HUES6 (cell line): Measurements from ENCODE around the gene KCNN4.
A peak's percentile ranks its signal among the peaks of the same experiment; 100 is the strongest.
"Not testable (repeated sequence)": the region's sequence is repeated elsewhere in the genome, so short reads cannot be mapped to it uniquely, and the experiment has no call there.

Experiments
- H3K27ac ChIP-seq: 2 replicates; pipeline ENCODE4 v1.7.0; 2013; ENCODE audit warnings: low read depth, mild to moderate bottlenecking, low read length, inconsistent platforms
- H3K27me3 ChIP-seq: 2 replicates; pipeline ENCODE4 v1.6.1; 2013; ENCODE audit warnings: low read length; ENCODE audit not compliant: control insufficient read depth, insufficient read depth
- H3K36me3 ChIP-seq: 2 replicates; pipeline ENCODE4 v1.6.1; 2013; ENCODE audit warnings: low read length; ENCODE audit not compliant: control insufficient read depth, insufficient read depth
- H3K4me1 ChIP-seq: 2 replicates; pipeline ENCODE4 v1.6.1; 2013; ENCODE audit warnings: low read length; ENCODE audit not compliant: control insufficient read depth, insufficient read depth
- H3K4me3 ChIP-seq: 2 replicates; pipeline ENCODE4 v1.5.1; 2013; ENCODE audit warnings: low read depth, low read length
- H3K9ac ChIP-seq: one replicate; pipeline ENCODE4 v1.6.1; 2013; ENCODE audit warnings: mild to moderate bottlenecking, low read length
- H3K9me3 ChIP-seq: 2 replicates; pipeline ENCODE4 v1.6.1; 2013; ENCODE audit warnings: low read depth, low read length; ENCODE audit not compliant: control insufficient read depth, insufficient read depth

The KCNN4 gene

DNA sequence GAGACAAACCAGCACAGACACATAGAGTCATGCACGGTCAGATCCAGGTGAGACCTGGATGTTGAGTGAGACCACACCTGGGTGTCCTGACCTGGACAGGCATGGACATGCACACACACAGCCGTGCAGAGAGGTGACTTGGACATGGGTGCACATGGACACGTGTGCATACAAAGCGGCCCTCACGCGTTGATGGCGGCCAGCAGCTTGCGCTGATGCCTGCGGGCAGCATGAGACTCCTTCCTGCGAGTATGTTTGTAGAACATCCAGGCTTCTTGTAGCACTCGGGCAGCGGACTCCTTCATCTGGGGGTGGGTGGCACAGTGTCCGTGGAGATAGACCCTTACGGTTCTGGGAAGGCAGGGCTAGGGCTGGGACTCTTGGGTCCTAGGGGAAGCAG is 11.5 kb downstream of the KCNN4 start:
- Histone ChIP-seq H3K9me3 (no peaks in the 10 kb centered on the region), H3K27me3 (peaks cover 47% of the 10 kb centered on the region), H3K9ac (no peak overlapping the region), H3K4me3 (no peak overlapping the region), H3K4me1 (peaks cover 31% of the 10 kb centered on the region), H3K27ac (no peak overlapping the region), H3K36me3 (no peaks in the 10 kb centered on the region)

DNA sequence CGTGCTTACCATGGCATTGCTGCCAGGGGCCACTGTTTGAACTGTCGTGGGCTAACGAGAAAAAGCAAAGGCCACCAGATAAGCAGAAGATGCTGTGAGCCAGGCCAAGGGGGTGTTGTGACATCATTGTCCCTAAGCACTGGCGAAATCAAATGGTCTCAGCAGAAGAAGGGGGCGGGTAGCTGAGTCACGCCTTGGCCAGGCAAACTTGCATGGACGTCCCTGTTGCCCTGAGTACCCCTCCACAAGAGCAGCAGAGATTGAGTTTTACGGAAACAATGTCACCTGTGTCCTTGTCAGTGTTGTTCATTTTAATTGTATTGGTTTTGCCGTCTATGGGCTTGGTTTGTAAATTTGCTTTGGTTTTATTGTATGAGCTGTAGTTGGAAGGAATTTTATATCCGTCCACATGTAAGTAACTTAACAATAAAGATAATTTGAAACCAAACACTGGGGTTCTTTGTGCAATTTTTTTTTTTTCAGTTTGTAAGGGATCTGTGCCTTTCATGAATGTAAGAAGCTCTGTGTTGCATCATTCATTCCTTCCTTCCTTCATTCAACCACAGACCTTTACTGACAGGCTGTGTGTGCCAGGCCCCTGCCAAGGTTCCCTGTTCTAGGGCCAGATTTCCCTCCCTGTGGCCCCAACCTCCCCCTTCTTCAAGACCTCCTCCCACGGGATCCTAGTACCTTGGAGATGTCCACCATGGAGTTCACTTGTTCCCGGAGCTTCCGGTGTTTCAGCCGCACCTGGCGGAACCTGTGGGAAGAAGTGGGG is 12.3 kb downstream of the KCNN4 start:
- no peak overlapping the region for H3K9ac ChIP-seq
- peaks cover 39% of the 10 kb centered on the region for H3K27me3 ChIP-seq
- H3K4me1 ChIP-seq, result peaks cover 26% of the 10 kb centered on the region
- H3K27ac ChIP-seq, result no peak overlapping the region
- H3K9me3 ChIP-seq, result no peaks in the 10 kb centered on the region
- H3K4me3 ChIP-seq, result no peak overlapping the region
- no peaks in the 10 kb centered on the region for H3K36me3 ChIP-seq

DNA sequence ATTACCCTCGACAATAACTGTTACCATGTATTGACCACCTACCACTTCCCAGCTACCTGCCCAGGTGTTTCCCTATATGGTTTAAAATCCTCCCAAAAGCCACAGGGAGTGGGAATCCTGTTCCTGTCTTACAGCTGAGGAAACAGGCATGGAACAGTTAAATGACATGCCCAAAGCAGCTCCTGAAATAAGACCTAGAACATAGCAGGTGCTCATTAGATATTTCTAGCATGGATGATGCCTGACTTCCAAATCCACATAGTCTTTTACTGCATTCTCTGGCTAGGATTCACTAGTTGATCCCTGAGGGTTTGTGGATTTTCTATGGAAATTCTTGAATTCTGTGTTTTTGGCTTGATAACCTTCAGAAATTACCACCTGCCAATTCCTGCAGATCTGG is 13.0 kb downstream of the KCNN4 start:
- Histone ChIP-seq H3K36me3 (no peaks in the 10 kb centered on the region), H3K9me3 (no peaks in the 10 kb centered on the region), H3K4me3 (no peak overlapping the region), H3K4me1 (peaks cover 22% of the 10 kb centered on the region), H3K9ac (no peak overlapping the region), H3K27ac (no peak overlapping the region), H3K27me3 (peaks cover 33% of the 10 kb centered on the region)

DNA sequence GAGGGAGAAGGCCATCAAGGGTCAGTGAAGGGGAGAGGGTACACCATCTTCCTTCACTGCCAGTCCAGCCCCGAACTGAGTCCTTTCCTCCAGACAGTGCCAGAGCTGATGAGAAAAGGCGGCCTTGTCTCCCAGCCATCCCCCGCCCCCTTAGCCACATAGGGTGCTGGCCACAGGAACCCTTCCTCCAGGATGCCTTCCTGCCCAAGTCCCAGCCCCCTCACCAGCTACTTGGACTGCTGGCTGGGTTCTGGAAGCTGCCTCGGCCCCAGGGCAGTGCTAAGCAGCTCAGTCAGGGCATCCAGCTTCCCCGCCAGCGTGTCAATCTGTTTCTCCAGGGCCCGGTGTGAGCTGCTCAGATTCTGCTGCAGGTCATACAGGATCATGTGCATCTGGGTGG is 13.5 kb downstream of the KCNN4 start:
- H3K4me1 ChIP-seq, result peaks cover 22% of the 10 kb centered on the region
- H3K36me3 ChIP-seq, result no peaks in the 10 kb centered on the region
- no peaks in the 10 kb centered on the region for H3K9me3 ChIP-seq
- H3K27me3 ChIP-seq, result peaks cover 28% of the 10 kb centered on the region
- H3K27ac ChIP-seq, result no peak overlapping the region
- H3K9ac ChIP-seq, result no peak overlapping the region
- no peak overlapping the region for H3K4me3 ChIP-seq

DNA sequence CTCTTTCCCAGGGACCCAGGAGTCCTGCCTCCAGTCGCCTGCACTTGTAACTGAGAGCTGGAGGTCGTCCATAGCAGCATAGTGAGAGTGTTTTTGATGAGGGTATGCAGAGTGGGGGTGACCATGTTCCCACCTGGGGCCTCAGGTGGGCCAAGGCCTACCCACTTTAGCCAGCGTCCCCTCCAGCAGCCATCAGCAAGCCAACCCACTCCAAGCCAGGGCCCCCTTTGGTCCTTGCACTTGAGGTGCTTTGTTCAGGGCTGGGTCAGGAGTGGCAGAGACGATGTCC is 14.1 kb downstream of the KCNN4 start:
- no peak overlapping the region for H3K4me3 ChIP-seq
- peaks cover 21% of the 10 kb centered on the region; the same call in 1 of the 2 replicates for H3K27me3 ChIP-seq
- H3K9ac ChIP-seq, result no peak overlapping the region
- peaks cover 22% of the 10 kb centered on the region for H3K4me1 ChIP-seq
- no peak overlapping the region for H3K27ac ChIP-seq
- H3K9me3 ChIP-seq, result no peaks in the 10 kb centered on the region
- no peaks in the 10 kb centered on the region for H3K36me3 ChIP-seq

DNA sequence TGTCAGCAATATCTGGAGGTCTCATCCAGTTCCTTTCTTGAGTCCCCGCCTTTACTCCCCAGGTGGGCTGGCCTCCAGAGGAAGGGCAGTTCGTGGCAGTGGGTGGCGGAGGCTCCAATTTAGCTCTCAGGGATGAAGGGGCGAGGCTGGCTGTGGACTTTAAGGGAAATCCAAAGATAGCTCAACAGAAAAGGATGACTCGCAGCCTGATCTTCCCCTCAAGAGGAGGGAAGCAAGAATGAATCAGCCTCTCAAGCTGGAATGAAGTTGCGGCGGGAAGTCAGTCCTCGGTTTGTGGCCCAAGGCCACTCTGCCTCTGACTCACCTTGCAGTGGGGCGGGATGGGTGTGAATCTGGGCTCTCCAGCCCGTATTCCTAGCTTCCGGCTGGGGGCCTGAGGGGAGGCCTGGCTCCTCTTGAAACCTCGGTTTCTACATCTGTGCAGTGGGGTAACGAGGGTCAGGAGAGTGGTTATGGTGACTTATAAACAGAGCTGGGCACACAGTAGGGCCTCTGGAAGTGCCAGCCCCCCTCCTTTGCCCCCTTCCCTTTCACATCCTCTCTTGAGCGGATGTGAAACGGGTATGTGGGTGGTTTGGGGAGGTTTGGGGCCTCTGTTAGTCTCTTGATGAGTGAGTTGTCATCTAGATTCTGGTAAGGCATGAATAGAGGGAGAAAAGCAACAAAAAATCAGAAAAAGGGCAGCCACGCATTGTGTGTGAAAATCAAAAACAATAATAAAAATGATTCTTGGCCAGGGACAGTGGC is 15.5 kb downstream of the KCNN4 start:
- Histone ChIP-seq H3K27me3 (peaks cover 8% of the 10 kb centered on the region; the same call in 1 of the 2 replicates), H3K36me3 (no peaks in the 10 kb centered on the region), H3K4me3 (no peak overlapping the region), H3K9ac (peak overlapping the region; percentile 17), H3K4me1 (peaks cover 22% of the 10 kb centered on the region), H3K9me3 (no peaks in the 10 kb centered on the region), H3K27ac (peak overlapping the region; percentile 36; the same call in 1 of the 2 replicates)

DNA sequence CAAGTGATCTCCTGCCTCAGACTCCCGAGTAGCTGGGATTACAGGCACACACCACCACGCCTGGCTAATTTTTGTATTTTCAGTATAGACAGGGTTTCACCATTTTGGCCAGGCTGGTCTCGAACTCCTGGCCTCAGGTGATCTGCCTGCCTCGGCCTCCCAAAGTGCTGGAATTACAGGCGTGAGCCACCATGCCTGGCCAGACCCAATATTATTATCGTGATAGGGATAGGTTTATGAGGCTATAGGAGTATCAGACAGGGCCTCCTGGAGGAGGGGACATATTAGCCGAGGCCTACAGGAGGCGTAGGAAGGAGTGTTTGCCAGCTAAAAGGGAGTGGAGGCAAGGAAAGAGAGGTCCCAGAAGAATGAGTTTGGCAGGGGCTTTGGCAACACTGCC is 16.1 kb downstream of the KCNN4 start:
- peak overlapping the region; percentile 17 for H3K9ac ChIP-seq
- not testable (repeated sequence) for H3K36me3 ChIP-seq, H3K9me3 ChIP-seq, H3K27me3 ChIP-seq, H3K4me3 ChIP-seq, H3K27ac ChIP-seq
- H3K4me1 ChIP-seq, result peaks cover 24% of the 10 kb centered on the region

DNA sequence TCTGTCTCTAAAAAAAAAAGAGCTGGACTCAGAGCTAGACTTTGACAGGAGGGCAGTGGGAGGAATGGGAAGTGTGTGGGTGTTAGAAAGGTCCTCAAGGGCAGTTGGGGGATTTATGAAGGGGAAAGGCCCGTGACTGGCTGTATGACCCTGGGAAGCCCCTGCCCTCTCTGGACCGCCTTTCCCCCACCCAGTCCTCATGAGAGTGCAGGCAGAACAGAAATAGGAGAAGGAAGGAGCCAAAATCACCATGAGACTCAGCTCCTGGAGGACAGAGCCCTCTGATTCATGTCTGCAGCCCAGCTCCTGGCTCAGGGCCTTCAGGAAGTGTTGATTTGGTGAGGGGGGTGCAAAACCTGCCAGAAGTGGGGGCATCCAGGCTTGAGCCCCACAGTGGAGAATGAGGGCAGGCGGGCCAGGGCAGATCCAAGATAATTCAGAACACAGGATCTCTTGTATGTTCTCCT is 17.3 kb downstream of the KCNN4 start:
- Histone ChIP-seq H3K36me3 (no peaks in the 10 kb centered on the region), H3K9me3 (no peaks in the 10 kb centered on the region), H3K9ac (no peak overlapping the region), H3K4me3 (no peak overlapping the region), H3K27me3 (no peaks in the 10 kb centered on the region), H3K27ac (no peak overlapping the region), H3K4me1 (peaks cover 30% of the 10 kb centered on the region)

DNA sequence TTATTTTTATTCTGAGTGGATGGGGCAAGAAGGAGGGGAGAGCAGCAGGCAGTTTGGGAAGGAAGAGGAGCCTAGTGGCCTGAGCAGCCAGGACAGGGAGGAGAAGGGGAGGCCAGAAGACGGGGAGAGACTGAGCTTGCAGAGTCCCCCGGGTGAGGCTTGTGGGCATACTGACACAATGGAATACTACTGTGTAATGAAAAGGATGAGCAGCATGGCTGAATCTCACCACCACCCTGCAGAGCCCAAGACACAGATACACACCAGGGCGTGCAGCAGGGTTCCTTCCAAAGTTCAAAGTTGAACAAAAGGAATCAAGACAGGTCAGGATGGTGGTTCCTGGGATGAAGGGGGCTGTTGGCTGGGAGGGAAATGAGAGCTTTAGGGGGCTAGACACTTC is 18.0 kb downstream of the KCNN4 start:
- Histone ChIP-seq H3K9ac (no peak overlapping the region), H3K27ac (no peak overlapping the region), H3K4me3 (no peak overlapping the region), H3K9me3 (no peaks in the 10 kb centered on the region), H3K27me3 (no peaks in the 10 kb centered on the region), H3K36me3 (no peaks in the 10 kb centered on the region), H3K4me1 (peaks cover 30% of the 10 kb centered on the region)

DNA sequence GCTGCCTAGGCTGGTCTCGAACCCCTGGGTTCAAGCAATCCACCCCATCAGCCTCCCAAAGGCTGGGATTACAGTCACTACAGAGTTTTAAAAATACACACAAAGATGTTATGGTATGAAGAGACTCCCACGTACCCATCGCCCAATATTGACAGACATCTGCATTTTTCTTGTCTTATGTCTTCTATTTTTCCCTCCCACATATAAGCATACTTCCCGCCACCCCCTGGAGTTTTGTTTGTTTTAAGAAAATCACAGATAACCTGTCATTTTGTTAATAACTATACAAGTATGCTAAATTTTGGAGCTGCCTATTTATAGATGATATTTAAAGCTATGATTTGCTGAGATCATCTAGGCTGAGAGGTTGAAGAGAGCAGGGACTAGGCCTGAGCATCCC is 19.8 kb downstream of the KCNN4 start:
- peaks cover 21% of the 10 kb centered on the region for H3K4me1 ChIP-seq
- no peaks in the 10 kb centered on the region for H3K9me3 ChIP-seq
- no peak overlapping the region for H3K9ac ChIP-seq

DNA sequence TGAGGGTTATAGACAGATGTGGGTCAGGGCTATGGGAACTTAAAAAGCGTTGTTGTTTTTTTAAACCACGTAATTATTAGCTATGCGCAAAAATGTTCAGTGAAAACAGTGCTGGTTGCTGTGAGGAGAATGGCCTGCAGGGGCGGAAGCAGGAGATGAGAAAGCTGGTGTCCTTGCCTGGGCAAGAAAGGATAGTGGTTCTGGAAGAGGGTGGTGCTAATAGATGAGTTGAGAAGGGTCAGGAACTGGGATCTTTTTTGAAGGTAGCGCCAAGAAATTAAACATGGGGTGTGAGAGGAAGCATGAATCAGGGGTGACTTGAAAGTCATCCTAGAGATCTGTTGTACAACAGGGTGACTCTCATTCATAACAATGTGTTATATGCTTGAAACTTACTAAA is 21.3 kb downstream of the KCNN4 start:
- H3K4me3 ChIP-seq, result no peak overlapping the region
- H3K27ac ChIP-seq, result no peak overlapping the region
- no peaks in the 10 kb centered on the region for H3K9me3 ChIP-seq
- H3K36me3 ChIP-seq, result no peaks in the 10 kb centered on the region; the same call in 1 of the 2 replicates
- H3K27me3 ChIP-seq, result no peaks in the 10 kb centered on the region
- peaks cover 11% of the 10 kb centered on the region for H3K4me1 ChIP-seq
- H3K9ac ChIP-seq, result no peak overlapping the region

More for the DNA sequence above, 19.8 kb downstream of the KCNN4 start:
- H3K36me3 ChIP-seq, result no peaks in the 10 kb centered on the region; the same call in 1 of the 2 replicates
- H3K4me3 ChIP-seq, result no peak overlapping the region
- H3K27me3 ChIP-seq, result no peaks in the 10 kb centered on the region
- no peak overlapping the region for H3K27ac ChIP-seq
